Tibial artery (tissue), 4 donors: Measurements from ENCODE around the gene SLC2A4.

Source experiments
- DNase-seq, 2 donors: peaks; one replicate each; pipeline ENCODE4 v3.0.0-alpha.2; 2019
- H3K27ac ChIP-seq, 2 donors: fragments of 200-600 bp; sonication (generic) in 1 of 2; 1 replicate in 1 of 2; 2 replicates in 1 of 2; pipeline ENCODE4 v1.5.1; 2018 to 2019; ENCODE audit warnings: mild to moderate bottlenecking in 1 of 2
- H3K27me3 ChIP-seq, 2 donors: fragments of 200-600 bp; sonication (generic) in 1 of 2; one replicate each; pipeline versions ENCODE4 v1.5.1 to v1.6.0; 2016 to 2019
- H3K36me3 ChIP-seq, 3 donors: fragments of 200-600 bp; sonication (generic) in 2 of 3; one replicate each; pipeline ENCODE4 v1.5.1; 2016 to 2019; ENCODE audit warnings: mild to moderate bottlenecking in 2 of 3
- H3K4me1 ChIP-seq, 4 donors: fragments of 200-600 bp; sonication (generic) in 2 of 4; 1 replicate in 3 of 4; 2 replicates in 1 of 4; pipeline ENCODE4 v1.5.1; 2016 to 2019
- H3K4me3 ChIP-seq, 2 donors: fragments of 200-600 bp; sonication (generic) in 1 of 2; 1 replicate in 1 of 2; 2 replicates in 1 of 2; pipeline ENCODE4 v1.5.1; 2018 to 2019; ENCODE audit warnings: mild to moderate bottlenecking in 2 of 2
- H3K9me3 ChIP-seq, 3 donors: fragments of 200-600 bp; sonication (generic) in 1 of 3; one replicate each; pipeline ENCODE4 v1.5.1; 2016 to 2019
- intact Hi-C: fragments of 100-400 bp; cut with DNase I; formaldehyde crosslinking; loops from one replicate; pipeline ENCODE4 v1.15.0; 2023; ENCODE audit warnings: low total_unique reads
- TF ChIP-seq, protein P1 (sequence below), 2 experiments: fragments of 200-600 bp in 1 of 2; fragments of 450-650 bp in 1 of 2; IDR thresholded peaks; one replicate each; pipeline ENCODE4 v1.5.1; 2017 to 2019; ENCODE audit warnings: antibody characterized with exemption in 2 of 2, mild to moderate bottlenecking in 1 of 2, moderate library complexity in 1 of 2

Gene SLC2A4

DNA sequence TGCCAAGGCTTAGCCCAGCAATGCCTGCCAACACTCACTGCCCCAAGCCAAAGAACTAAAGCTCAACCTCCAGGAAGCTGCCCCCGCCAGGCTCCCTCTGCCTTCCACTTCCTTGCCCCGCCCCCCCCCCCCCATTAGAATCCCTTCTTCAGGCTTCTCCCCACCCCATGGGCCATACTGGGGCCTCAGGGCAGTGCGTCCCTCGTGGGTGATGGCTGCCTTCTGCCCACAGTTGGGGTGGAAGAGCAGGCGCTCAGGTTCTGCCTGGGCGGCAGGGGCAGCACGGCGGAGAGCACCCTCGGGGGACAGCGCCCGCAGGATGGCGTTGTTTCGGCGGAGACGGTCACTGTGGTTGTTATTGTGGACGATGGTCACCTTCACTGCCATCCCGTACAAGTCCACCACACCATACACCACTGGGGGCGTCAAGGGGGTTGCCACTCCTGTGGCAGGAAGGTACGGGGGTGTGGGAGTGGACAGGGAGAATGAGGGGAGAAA, 43.6 kb downstream of the SLC2A4 start:
- no peak for DNase-seq
- peaks cover 0 to 15% (median 9%) of the 10 kb centered on the region in 4 donors for H3K4me1 ChIP-seq
- no peak overlapping the region for H3K27ac ChIP-seq
- no peak overlapping the region for H3K4me3 ChIP-seq
- no peaks in the 10 kb centered on the region for H3K27me3 ChIP-seq
- intact Hi-C loops, result no loop called here
- no peaks in the 10 kb centered on the region for H3K9me3 ChIP-seq
- TF ChIP-seq, protein P1, sequence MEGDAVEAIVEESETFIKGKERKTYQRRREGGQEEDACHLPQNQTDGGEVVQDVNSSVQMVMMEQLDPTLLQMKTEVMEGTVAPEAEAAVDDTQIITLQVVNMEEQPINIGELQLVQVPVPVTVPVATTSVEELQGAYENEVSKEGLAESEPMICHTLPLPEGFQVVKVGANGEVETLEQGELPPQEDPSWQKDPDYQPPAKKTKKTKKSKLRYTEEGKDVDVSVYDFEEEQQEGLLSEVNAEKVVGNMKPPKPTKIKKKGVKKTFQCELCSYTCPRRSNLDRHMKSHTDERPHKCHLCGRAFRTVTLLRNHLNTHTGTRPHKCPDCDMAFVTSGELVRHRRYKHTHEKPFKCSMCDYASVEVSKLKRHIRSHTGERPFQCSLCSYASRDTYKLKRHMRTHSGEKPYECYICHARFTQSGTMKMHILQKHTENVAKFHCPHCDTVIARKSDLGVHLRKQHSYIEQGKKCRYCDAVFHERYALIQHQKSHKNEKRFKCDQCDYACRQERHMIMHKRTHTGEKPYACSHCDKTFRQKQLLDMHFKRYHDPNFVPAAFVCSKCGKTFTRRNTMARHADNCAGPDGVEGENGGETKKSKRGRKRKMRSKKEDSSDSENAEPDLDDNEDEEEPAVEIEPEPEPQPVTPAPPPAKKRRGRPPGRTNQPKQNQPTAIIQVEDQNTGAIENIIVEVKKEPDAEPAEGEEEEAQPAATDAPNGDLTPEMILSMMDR (IDR thresholded peaks at IDR 0.05), result no peak
- peaks cover 40 to 78% (median 56%) of the 10 kb centered on the region in 3 donors for H3K36me3 ChIP-seq

DNA sequence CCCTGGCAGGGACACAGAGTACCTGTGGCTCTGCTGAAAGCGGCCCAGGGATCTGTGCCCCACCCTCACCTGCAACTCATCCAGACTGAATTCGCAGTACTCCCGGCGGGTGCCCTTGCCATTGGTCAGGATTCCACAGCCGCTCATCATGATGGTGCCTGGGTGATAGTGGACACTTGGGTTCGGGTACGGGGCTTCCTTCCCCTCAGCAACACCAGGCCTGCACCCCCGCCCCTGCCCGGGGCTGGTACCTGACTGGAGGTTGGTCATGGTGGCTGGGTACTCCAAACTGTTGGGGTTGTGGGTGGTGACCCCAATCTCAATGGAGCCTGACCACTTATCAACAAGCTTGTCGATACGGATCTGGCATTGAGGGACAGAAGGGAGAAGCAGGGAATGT, 44.7 kb downstream of the SLC2A4 start:
- Histone ChIP-seq H3K4me1 (peaks cover 0 to 23% (median 16%) of the 10 kb centered on the region in 4 donors), H3K36me3 (peaks cover 29 to 67% (median 45%) of the 10 kb centered on the region in 3 donors), H3K27ac (no peak overlapping the region), H3K9me3 (no peaks in the 10 kb centered on the region), H3K27me3 (no peaks in the 10 kb centered on the region), H3K4me3 (no peak overlapping the region)
- TF ChIP-seq, protein P1 (IDR thresholded peaks at IDR 0.05), result no peak
- intact Hi-C loops, result no loop called here
- no peak for DNase-seq

DNA sequence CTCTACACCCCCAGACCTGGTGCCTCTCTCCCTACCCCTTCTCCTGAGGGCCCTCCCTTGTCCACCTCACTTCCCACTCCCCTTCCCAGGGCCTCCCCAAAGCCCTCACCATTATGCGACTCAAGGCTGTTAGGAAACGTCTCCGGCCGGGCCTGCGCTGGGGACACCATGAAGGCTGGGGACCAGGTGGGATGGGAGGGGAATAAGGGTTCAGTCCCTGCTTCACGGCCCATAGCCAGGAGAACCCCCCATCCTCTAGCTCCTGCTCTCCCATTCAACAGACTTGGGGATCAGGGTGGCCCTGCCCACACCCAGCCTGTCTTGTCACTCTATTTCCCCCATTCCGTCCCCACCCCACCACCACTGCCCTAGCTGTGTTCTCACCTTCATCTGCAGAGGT, 45.5 kb downstream of the SLC2A4 start:
- intact Hi-C loops, result no loop called here
- Histone ChIP-seq H3K9me3 (no peaks in the 10 kb centered on the region), H3K4me3 (no peak overlapping the region), H3K36me3 (peaks cover 21 to 58% (median 36%) of the 10 kb centered on the region in 3 donors), H3K27me3 (no peaks in the 10 kb centered on the region), H3K4me1 (peaks cover 0 to 23% (median 16%) of the 10 kb centered on the region in 4 donors), H3K27ac (no peak overlapping the region)
- no peak for DNase-seq
- TF ChIP-seq, protein P1 (IDR thresholded peaks at IDR 0.05), result no peak

DNA sequence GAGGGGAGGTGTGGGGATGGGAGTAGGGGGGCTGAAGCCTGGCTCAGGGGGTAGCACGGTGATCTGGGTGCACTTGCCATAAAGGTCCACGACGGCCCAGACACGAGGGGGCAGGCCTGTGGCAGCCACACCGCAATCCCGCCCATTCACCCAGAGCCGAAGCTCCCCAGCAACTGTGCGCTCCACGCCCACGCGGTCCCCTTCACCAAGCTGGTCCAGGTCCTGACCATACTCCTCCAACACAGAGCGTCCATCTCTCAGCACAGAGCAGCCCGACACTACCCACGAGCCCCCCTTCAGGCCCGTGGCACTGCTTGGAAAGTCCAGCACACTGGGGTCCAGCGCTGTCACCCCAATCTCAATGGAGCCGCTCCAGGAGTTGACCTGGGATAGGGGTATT, 46.0 kb downstream of the SLC2A4 start:
- TF ChIP-seq, protein P1 (IDR thresholded peaks at IDR 0.05), result no peak
- H3K36me3 ChIP-seq, result peaks cover 16 to 53% (median 32%) of the 10 kb centered on the region in 3 donors
- no peak overlapping the region for H3K4me3 ChIP-seq
- no peak for DNase-seq
- H3K4me1 ChIP-seq, result peaks cover 0 to 23% (median 16%) of the 10 kb centered on the region in 4 donors
- intact Hi-C loops, result no loop called here
- H3K9me3 ChIP-seq, result no peaks in the 10 kb centered on the region
- H3K27me3 ChIP-seq, result peaks cover 0 to 3% of the 10 kb centered on the region in 2 donors
- no peak overlapping the region for H3K27ac ChIP-seq

DNA sequence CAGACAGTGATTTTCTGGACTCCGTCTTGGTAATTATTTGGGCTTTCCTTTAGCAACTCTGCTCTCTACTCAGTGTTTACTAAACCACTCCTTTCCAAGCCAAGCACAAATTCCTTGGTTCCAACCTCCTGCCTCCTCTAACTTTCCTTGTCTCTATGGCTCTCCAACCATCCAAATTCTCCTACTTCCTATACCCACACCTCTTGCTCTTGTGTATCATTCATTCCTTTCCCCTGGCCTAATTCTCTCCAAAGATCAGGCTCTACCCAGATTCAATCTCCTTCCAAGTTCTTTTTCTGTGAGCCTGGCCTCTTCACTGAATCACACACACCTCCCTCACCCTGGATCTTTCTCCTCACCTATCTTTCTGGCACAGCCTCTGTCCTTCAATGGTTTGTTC, 46.5 kb downstream of the SLC2A4 start:
- TF ChIP-seq, protein P1 (IDR thresholded peaks at IDR 0.05), result no peak
- intact Hi-C loops, result no loop called here
- H3K36me3 ChIP-seq, result peaks cover 11 to 48% (median 27%) of the 10 kb centered on the region in 3 donors

More for the DNA sequence above, 46.5 kb downstream of the SLC2A4 start:
- Histone ChIP-seq H3K27me3 (peaks cover 0 to 7% of the 10 kb centered on the region in 2 donors), H3K4me3 (peak overlapping the region; percentile 58 to 62), H3K27ac (peak overlapping the region; percentile 92), H3K4me1 (peaks cover 0 to 23% (median 16%) of the 10 kb centered on the region in 4 donors), H3K9me3 (no peaks in the 10 kb centered on the region)
- no peak for DNase-seq
